Renal cortex interstitium (tissue), 11 donors: Measurements from ENCODE around the gene KRT6A. TPM values are rescaled to one million over a fixed set of nuclear protein-coding genes. Genes with fewer than 3 reads are reported as not detected.
"Not testable (repeated sequence)": the region's sequence is repeated elsewhere in the genome, so short reads cannot be mapped to it uniquely, and the experiment has no call there.

ENCODE experiments used
- DNase-seq, 11 donors: peaks; one replicate each; pipeline ENCODE4 v3.0.0-alpha.2; 2013; ENCODE audit warnings: low read depth in 9 of 11, low spot score in 4 of 11; ENCODE audit errors: extremely low read depth in 1 of 11
- polyA plus RNA-seq, 3 donors: library from polyadenylated mRNA; unstranded; fragments of 120-200 nt; gene quantifications; one replicate each; pipeline ENCODE4 v1.2.1, GENCODE V29; 2013; ENCODE audit not compliant: insufficient read length in 3 of 3

KRT6A gene
- polyA plus RNA-seq, 3 donors, result not detected

- DNase-seq, result no peak
Observed at GRCh38 chr12:52487211-52487610, 5.8 kb downstream of the KRT6A start.

DNA sequence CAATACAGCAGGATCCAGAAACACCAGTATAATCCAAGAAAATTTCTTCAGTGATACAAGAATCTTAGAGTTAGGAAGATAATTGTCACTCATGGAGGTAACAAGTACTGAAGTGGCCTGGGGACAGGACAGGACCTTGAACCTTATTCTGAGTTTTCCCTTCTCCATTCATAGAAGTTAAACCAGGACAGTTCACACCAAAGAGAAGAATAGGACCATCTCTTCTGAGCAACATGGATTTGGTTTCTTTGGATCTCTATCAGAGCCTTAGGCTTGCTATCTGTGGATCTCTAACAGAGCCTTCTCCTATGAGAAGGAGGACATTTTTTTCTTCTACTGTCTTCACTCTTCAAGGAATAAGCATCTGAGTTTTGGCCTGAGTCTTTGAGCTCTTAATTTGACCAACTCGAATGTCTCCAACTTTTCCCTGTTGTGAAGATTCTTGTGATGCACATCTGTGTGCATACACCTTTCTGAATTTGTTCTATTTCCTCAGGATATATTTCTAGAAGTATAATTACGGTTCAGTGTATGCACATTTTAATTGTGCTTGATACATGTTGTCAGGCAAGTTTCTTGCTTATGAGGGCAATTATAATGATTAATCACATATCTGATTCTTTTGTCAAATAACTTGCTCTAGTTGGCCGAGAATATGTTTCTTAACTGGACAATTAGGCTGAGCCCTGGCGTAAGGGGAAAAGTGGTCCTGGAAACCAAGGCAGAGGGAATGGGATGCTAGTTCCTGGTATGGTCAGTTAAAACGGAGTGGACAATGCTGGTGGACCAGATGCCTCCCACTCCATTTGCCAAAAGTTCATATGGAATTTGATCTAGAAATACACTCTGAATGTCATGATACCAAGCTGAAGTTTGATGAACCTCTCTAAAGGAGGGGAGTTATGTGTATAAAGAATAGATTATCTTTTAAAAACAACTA, 6.6 kb downstream of the KRT6A start:
- no peak for DNase-seq

DNA sequence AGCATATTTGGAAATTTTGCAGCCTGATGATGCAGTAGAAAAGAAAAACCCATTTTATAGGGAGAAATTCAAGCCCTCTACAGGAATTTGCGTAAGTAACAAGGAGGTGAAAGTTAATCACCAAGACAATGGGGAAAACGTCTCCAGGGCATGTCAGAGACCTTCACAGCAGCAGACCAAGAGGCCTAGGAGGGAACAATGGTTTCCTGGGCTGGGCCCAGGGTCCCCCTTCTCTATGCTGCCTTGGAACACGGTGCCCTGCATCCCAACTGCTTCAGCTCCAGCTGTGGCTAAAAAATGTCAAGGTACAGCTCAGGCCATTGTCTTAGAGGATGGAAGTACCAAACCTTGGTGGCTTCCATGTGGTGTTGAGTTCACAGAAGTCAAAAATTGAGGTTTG, 13.0 kb downstream of the KRT6A start:
- DNase-seq, result no peak

GRCh38 chr12:52477651-52478050, 15.4 kb downstream of the KRT6A start:
- no peak for DNase-seq

DNA sequence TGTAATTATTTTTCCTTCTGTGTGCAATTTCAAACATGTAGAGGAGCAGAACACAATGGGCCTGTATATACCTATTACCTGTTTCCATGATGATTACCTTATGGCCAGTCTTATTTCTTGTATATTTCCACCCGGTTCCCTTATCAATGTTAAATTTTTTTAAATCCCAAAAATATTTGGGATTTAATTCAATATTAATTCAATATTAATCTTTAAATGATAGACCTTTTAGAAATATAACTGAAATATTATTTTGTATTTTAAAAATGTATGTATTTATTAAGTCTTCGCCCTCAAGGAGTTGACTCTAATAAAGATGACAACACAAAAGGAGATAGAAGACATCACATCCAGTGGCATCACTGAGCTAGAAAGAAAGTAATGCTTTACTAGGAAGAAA, 18.8 kb downstream of the KRT6A start:
- no peak for DNase-seq

DNA sequence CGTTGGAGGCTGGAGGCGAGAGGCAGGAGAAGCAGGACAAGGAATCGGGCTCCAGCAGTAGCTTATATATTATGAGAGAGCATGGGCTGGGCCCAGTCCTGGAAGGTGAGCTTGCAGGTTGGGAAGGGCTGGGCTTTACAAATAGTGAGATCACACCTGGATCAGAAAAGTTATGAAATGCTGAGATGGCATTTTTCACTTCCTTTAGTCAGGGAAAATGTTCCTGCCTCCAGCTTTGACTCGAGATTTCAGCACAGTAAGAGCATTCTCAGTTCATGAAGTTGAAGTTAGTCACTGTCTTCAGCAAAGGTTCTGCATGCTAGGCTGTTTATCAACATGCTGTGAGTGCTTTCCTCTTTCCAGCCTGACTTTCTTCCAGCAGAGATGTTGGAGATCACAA, 19.3 kb downstream of the KRT6A start, which contains the start of gene KRT6C:
KRT6C (minus strand) TSS at position 38 of the 400 bp plus-strand sequence. CDS start 68 bp downstream, outside the sequence.
- no peak for DNase-seq

DNA sequence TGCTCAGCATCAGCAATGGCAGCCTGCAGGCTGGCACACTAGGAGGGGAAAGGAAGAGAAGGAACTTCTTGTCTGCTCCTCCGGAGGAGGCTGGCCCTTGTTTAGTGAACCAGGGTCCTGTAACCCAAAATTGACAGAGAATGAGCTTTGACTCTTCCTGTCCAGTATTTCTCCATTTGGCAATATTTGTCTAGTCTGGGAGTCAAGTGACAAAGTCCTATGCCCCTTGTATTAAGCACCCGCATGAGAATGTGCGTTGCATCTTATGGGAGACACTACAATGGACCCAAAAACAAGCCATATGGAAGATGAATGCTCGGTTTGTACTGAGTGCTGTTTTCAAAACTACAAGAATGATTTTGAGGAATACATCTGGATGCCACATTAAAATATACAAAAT, 23.2 kb downstream of the KRT6A start:
- DNase-seq, result no peak

DNA sequence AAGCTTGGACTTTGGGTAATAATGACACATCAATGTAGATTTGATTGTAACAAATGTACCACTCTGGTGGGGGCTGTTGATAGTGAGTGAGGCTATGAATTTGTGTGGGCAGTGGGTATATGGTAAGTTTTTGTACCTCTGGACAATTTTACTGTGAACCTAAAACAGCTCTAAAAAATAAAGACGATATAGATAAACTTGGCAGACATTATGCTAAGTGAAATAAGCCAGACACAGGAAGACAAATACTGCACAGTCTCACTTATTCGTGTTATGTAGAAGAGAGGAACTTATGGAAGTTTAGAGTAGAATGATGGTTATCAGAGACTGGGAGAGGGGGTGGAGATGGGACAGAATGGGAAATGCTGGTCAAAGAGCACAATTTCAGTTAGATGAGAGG, 28.2 kb downstream of the KRT6A start:
- DNase-seq, result no peak

DNA sequence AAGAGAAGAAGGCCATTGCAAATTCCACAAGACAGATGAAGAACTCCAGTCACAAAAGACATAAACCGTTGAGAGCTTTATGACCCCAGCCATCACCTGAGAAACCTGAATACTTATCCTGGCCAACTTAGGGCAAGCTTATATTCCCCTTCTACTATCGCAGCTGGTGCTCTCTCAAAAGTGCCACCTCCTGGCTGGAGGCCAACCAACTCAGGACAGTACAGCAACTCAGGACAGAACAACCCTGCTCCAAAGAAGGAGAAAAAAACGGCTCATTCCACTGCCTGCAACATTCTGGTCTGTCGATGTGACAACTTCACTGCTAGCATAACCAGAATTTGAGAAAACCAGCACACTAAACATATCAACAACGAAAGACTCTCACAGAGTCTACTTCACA, 31.4 kb downstream of the KRT6A start:
- DNase-seq, result no peak

- no peak for DNase-seq
Observed at GRCh38 chr12:52458861-52459260, 34.2 kb downstream of the KRT6A start.

DNA sequence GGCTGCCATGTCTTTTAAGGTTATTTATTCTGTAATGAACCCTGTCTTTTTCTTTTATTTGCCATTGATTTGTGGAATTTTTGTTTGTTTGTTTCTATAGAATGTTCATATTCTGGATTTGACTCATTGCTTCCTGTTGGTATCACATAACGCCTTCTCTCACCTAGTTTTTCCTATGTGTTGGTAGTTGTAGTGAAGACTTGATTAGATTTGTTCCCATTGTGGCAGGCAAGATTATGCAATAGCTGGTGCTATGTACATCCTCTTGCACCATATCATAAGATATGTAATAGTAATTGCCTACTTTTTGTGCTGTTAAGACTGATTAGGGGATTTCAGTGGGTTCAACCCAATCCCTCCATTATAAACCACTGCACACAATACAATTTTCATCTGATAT, 37.2 kb downstream of the KRT6A start:
- DNase-seq, result no peak

DNA sequence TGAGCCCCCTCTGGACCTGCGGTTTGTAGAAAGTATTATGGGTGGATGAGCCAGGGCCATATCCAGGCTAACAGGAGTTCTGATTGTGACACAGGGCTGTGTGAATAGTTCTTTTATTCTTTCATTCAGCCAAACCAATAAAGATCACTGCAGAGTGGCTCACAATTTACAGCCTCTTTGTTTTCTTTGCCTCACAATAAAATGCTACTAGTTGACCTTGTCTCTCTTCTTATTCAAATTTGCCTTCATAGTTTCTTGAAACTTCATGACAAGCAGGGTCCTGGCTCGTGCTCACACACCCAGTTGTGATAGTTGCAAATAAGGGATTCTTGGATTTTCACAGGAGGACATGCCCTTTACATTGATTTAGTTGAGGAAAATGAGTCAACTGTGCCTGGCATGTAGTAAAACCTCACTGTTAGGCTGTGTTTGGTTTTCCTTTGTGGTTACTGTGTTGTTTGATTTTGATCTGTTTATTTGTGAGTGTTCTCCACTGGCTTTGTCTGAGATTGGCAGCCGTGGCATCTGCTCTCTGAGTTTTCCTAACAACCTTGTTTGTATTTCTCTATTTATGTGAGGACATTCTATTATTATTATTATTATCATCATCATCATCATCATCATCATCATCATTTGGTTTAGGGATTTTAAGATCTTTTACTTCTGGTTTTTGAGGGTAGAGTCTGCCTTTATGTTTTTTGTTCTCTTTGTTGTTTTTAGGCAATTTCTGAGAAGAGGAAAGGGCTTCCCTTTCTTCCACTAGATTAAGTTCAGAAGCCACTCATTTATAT, 38.5 kb downstream of the KRT6A start:
- no peak for DNase-seq

DNA sequence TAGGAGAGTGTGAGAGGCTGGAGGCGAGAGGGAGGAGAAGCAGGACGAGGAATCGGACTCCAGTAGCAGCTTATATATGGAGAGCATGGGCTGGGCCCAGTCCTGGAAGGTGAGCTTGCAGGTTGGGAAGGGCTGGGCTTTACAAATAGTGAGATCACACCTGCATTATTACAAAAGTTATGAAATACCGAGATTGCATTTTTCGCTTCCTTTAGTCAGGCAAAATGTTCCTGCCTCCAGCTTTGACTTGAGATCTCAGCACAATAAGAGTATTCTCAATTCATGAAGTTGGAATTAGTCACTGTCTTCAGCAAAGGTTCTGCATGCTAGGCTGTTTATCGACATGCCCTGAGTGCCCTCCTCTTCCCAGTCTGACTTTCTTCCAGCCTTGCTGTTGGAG, 41.0 kb downstream of the KRT6A start, which contains the start of gene KRT6B:
KRT6B (minus strand) TSS at position 46 of the 400 bp plus-strand sequence. CDS start 68 bp downstream, outside the sequence.
- DNase-seq, result no peak

DNA sequence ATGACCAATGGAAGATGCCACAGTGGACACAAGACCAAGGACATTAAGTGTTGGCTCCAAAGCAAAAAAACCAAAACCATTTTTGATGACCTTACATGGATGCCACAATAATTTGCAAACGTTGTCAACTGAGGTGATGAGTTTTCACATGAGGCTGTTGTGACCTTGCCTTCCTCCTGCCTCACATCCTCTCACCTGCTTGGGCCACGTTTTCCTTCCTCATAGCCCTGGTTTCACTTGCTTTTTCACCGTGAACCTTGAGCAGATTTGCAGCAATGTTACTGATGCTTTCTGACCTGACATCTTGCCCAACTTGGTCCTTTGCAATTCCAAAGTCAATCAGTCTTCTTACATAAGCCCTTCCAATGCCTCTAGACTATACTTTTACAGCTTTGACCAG, 44.8 kb downstream of the KRT6A start:
- DNase-seq, result no peak

- DNase-seq, result not testable (repeated sequence)
Observed at GRCh38 chr12:52447196-52447595, 45.9 kb downstream of the KRT6A start.

DNA sequence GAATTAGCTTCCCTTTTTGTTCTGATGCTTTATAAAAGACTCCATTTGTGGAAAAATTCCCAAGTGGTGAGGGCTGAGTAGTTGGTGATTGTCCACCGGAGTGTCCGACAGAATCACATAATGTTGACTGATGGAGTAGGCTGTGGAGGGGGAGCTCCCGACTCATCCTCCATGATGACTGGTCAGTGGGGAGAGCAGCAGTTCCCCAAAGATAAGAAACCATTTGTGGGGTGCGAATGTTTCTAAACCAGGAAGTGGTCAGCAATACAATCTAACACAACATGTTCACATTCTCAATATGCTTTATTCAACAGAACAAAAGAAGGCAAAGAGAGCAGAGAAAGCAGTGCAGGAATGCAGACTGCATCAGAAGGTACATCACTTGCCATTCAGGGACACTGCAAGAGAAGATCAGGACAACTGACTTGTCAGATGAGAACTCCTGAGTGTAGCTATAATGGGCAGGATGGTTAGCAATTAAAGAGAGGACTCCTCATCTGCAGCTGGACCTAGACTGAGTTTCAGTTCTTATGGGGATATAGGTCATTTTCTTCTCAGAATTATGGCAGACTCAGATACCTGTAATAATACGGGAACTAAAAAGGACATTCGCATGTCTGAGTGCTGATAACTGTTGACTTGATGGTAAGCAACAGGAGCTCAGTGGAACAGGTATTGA, 46.6 kb downstream of the KRT6A start:
- no peak for DNase-seq

- DNase-seq, result no peak
Observed at GRCh38 chr12:52445876-52446275, 47.2 kb downstream of the KRT6A start.

DNA sequence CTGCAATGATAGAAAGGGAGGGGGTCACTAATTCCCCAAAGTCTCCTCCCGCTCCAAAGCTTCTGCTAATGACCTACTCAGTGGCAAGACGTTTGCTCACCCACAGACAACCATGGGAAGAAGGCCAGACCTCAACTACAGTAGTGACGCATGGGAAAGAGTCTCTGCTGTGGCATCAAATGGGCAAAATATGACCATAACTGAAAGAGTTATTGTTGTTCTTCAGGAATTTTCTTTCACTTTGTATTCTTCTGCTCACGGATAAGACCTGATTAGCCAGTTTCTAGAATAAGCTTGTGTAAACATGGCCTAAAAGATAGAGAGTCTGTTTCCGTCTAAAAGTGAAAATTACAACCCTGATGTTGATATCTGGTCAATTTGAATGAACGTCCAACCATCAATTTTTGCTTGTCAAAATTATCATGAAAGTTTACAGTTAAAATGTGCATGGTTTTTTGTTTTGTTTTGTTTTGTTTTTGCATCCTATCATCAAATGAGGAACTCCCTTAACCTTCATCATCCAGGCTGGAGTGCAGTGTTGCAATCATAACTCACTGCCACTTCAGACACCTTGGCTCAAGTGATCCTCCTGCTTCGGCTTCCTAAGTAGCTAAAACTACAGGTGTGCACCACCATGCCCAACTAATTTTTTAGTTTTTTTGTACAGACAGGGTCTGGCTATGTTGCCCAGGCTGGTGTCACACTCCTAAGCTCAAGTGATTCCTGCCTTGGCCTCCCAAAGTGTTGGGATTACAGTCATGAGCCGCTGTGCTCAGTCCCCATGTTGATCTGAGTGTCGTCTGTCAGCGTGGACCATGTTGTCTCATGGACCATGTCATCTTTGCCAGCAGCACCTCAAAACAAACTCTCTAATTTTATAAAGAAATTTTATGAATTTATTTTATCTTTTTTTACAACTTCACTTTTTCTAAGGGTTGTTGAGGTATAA, 48.1 kb downstream of the KRT6A start:
- DNase-seq, result no peak
